ENCODE results near the gene MORN4.

GRCh38 chr10:97679594-97679993 is 46.3 kb upstream of the MORN4 start:
- TF ChIP-seq CTCF (IDR thresholded peaks at IDR 0.05) (no peak), POLR2A (IDR thresholded peaks at IDR 0.05) (no peak)

Measured in tibial nerve (tissue), 3 donors.